ENCODE data around the gene SMOC1. TPM values are rescaled to one million over a fixed set of nuclear protein-coding genes. Genes with fewer than 3 reads are reported as not detected.

SMOC1 gene, protein sequence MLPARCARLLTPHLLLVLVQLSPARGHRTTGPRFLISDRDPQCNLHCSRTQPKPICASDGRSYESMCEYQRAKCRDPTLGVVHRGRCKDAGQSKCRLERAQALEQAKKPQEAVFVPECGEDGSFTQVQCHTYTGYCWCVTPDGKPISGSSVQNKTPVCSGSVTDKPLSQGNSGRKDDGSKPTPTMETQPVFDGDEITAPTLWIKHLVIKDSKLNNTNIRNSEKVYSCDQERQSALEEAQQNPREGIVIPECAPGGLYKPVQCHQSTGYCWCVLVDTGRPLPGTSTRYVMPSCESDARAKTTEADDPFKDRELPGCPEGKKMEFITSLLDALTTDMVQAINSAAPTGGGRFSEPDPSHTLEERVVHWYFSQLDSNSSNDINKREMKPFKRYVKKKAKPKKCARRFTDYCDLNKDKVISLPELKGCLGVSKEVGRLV
- total RNA-seq (2021), result 0.68 and 0.72 TPM in 2 replicates
- long read RNA-seq, partial matches to known transcripts, result 0 of 1 reads
- long read RNA-seq, other reads (novel, unspliced or antisense), result 0 of 1 reads

DNA sequence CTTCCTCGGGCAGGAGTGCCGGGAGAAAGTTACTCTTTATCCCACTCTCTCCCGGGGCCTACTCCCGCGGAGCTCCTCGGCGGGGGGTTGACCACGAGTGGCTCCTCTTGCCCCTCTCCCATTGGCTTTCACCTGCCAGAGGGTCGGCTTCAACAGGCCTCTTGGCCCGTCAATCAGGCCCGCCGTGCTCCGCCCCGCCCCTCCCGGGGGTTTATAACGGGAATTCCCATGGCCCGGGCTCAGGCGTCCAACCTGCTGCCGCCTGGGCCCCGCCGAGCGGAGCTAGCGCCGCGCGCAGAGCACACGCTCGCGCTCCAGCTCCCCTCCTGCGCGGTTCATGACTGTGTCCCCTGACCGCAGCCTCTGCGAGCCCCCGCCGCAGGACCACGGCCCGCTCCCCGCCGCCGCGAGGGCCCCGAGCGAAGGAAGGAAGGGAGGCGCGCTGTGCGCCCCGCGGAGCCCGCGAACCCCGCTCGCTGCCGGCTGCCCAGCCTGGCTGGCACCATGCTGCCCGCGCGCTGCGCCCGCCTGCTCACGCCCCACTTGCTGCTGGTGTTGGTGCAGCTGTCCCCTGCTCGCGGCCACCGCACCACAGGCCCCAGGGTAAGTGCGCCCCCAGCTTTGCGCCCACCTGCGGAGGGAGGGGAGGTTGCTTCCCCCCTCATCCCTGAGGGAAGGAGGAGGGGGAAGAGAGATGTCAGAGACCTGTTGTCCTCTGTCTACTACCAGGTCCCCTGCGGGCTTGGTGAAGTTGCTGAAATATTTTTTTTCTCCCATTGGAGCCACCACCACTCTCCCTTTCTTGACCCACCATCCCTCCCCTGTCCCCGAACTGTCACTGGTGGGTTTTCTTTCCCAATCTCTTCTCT is at the start of gene SMOC1:
TSS of gene SMOC1 (plus strand) at position 242 of the 869 bp plus-strand sequence. CDS start at position 505, 263 bp downstream.
- Histone ChIP-seq H2BK15ac (ENCODE audit: low read depth, low read length) (no peak within 1 kb of the TSS), H3K79me1 (ENCODE audit: insufficient read depth, low read depth, low read length, poor library complexity, severe bottlenecking) (no peaks in the 10 kb centered on the region), H3T11ph (ENCODE audit: low read length) (no peak within 1 kb of the TSS), H4K8ac (replicated peaks; ENCODE audit: insufficient read length, low read depth, low read length) (no peak within 1 kb of the TSS), H2BK20ac (ENCODE audit: low read depth, low read length, poor library complexity, severe bottlenecking) (no peak within 1 kb of the TSS), H3K14ac (ENCODE audit: insufficient read depth, low read length) (no peak within 1 kb of the TSS), H3K4ac (ENCODE audit: low read depth, low read length) (no peak within 1 kb of the TSS), H4K20me1 (ENCODE audit: control insufficient read depth, insufficient read depth, insufficient read length) (no peaks in the 10 kb centered on the region), H3K23me2 (ENCODE audit: insufficient read length, low read depth, low read length, poor library complexity, severe bottlenecking) (peaks cover 8% of the 10 kb centered on the region), H3K4me2 (ENCODE audit: insufficient read depth, insufficient read length, low read length) (peak within 1 kb of the TSS; percentile 68), H4K91ac (ENCODE audit: insufficient read length, low read depth, low read length) (no peak within 1 kb of the TSS), H3K27me3 (ENCODE audit: insufficient read depth, low read length) (peaks cover 9% of the 10 kb centered on the region; the same call in 1 of the 2 replicates), H2BK5ac (ENCODE audit: insufficient read length, low read length) (no peak within 1 kb of the TSS), H3K18ac (ENCODE audit: insufficient read length, low read depth, low read length) (no peak within 1 kb of the TSS), H2BK120ac (ENCODE audit: low read depth, low read length, poor library complexity, severe bottlenecking) (no peak within 1 kb of the TSS), H3K4me1 (ENCODE audit: insufficient read depth, low read length) (no peaks in the 10 kb centered on the region), H2AK5ac (ENCODE audit: insufficient read length, low read length) (no peak within 1 kb of the TSS), H2AFZ (ENCODE audit: low read length) (no peak within 1 kb of the TSS), H3K9me3 (ENCODE audit: control insufficient read depth, low read depth, low read length) (no peaks in the 10 kb centered on the region), H3K56ac (ENCODE audit: insufficient read length, low read depth, low read length) (no peak within 1 kb of the TSS), H3K27ac (ENCODE audit: insufficient read length, low read depth, low read length) (no peak within 1 kb of the TSS), H4K5ac (ENCODE audit: insufficient read length, low read depth, low read length) (no peak within 1 kb of the TSS), H2BK12ac (ENCODE audit: insufficient read length, low read depth, low read length) (no peak within 1 kb of the TSS), H3K79me2 (ENCODE audit: insufficient read depth, low read length) (no peaks in the 10 kb centered on the region), H3K9ac (ENCODE audit: extremely low read depth, insufficient read length, low read length) (no peak within 1 kb of the TSS), H3K23ac (ENCODE audit: insufficient read length, low read depth, low read length) (no peak within 1 kb of the TSS)
- TF ChIP-seq, protein P1, sequence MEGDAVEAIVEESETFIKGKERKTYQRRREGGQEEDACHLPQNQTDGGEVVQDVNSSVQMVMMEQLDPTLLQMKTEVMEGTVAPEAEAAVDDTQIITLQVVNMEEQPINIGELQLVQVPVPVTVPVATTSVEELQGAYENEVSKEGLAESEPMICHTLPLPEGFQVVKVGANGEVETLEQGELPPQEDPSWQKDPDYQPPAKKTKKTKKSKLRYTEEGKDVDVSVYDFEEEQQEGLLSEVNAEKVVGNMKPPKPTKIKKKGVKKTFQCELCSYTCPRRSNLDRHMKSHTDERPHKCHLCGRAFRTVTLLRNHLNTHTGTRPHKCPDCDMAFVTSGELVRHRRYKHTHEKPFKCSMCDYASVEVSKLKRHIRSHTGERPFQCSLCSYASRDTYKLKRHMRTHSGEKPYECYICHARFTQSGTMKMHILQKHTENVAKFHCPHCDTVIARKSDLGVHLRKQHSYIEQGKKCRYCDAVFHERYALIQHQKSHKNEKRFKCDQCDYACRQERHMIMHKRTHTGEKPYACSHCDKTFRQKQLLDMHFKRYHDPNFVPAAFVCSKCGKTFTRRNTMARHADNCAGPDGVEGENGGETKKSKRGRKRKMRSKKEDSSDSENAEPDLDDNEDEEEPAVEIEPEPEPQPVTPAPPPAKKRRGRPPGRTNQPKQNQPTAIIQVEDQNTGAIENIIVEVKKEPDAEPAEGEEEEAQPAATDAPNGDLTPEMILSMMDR (conservative IDR thresholded peaks at IDR 0.05), result no peak
- peak within 1 kb of the TSS; percentile 66 to 89 for H3K4me3 Mint-ChIP-seq
- H3K27me3 Mint-ChIP-seq (ENCODE audit: low read depth), result peaks cover 71% of the 10 kb centered on the region
- H3K36me3 Mint-ChIP-seq (ENCODE audit: insufficient read depth in 1 of 3, low read depth in 3 of 3), result no peaks in the 10 kb centered on the region
- no peaks in the 10 kb centered on the region; a peak in 1 of 5 replicates for H3K9me3 Mint-ChIP-seq
- peak; percentile 87 for DNase-seq
- no peak within 1 kb of the TSS for H3K27ac Mint-ChIP-seq
- H3K4me1 Mint-ChIP-seq, result peaks cover 13 to 30% of the 10 kb centered on the region in 2 experiments
- WGBS (ENCODE audit: extremely low coverage, insufficient read length, low lambda C conversion rate), result no CpG with 5 or more reads among the region's 67 CpGs

Measured in H9 (cell line).